Bronchial epithelial cell (primary cell): ENCODE data around the gene MT1F. TPM values are rescaled to one million over a fixed set of nuclear protein-coding genes. Genes with fewer than 3 reads are reported as not detected.

Experiments used
- DNase-seq: peaks from one replicate; pipeline ENCODE4 v3.0.0-alpha.2; 2010; ENCODE audit warnings: low read depth
- FAIRE-seq: peaks from 2 replicates; lab custom pipeline; 2011; peaks lifted over from hg19 to GRCh38; lab: Jason Lieb, UNC
- H3K27me3 ChIP-seq: 2 replicates; pipeline ENCODE4 v1.5.1; 2011; ENCODE audit warnings: low read length; ENCODE audit not compliant: control insufficient read depth, insufficient read depth
- H3K36me3 ChIP-seq: 2 replicates; pipeline ENCODE4 v1.5.1; 2011; ENCODE audit warnings: low read length; ENCODE audit not compliant: control insufficient read depth, insufficient read depth
- H3K4me3 ChIP-seq: 2 replicates; pipeline ENCODE4 v1.5.1; 2011; ENCODE audit warnings: mild to moderate bottlenecking, low read depth, low read length, control low read depth
- total RNA-seq: library from RNA; depleted of rRNA; stranded (reverse); fragments of >200 nt; gene quantifications from 2 replicates; pipeline ENCODE4 v1.2.1, GENCODE V29; 2014
- TF ChIP-seq, protein P1 (sequence below): IDR thresholded peaks from 2 replicates; pipeline ENCODE4 v1.5.1; 2011; ENCODE audit warnings: mild to moderate bottlenecking, moderate library complexity, low read length, control low read depth, inconsistent platforms; ENCODE audit not compliant: insufficient read depth, severe bottlenecking

MT1F gene
- total RNA-seq, 1 donor from 2014 or later, result 1.6 TPM

DNA sequence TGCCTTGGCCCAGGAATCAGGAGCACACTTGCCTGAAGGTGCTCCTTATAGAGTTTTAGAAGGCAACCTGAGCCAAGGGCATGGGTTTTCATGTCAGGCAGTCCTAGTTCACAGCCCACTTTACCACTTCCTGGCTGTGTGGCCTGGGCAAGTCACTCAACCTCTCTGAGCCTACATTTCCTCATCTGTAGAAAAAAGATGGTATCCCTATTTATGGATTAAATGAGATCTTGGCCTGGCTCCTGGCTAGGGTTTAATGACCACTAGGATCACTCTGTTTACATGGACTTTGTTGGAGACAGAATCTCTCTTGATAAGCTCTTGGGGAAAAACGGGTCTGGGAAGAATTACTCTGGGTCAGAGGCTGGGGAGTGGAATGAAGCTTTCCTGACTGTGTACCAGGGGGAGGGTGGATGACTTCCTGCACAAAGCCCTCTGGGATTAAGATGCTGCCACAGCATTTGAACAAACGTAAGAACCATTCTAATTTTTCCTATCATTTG lies 47.1 kb upstream of the MT1F start:
- FAIRE-seq, result no peak
- Histone ChIP-seq H3K4me3 (no peak overlapping the region), H3K27me3 (no peaks in the 10 kb centered on the region), H3K36me3 (no peaks in the 10 kb centered on the region)
- DNase-seq, result peak; percentile 7
- TF ChIP-seq, protein P1, sequence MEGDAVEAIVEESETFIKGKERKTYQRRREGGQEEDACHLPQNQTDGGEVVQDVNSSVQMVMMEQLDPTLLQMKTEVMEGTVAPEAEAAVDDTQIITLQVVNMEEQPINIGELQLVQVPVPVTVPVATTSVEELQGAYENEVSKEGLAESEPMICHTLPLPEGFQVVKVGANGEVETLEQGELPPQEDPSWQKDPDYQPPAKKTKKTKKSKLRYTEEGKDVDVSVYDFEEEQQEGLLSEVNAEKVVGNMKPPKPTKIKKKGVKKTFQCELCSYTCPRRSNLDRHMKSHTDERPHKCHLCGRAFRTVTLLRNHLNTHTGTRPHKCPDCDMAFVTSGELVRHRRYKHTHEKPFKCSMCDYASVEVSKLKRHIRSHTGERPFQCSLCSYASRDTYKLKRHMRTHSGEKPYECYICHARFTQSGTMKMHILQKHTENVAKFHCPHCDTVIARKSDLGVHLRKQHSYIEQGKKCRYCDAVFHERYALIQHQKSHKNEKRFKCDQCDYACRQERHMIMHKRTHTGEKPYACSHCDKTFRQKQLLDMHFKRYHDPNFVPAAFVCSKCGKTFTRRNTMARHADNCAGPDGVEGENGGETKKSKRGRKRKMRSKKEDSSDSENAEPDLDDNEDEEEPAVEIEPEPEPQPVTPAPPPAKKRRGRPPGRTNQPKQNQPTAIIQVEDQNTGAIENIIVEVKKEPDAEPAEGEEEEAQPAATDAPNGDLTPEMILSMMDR, result no peak

DNA sequence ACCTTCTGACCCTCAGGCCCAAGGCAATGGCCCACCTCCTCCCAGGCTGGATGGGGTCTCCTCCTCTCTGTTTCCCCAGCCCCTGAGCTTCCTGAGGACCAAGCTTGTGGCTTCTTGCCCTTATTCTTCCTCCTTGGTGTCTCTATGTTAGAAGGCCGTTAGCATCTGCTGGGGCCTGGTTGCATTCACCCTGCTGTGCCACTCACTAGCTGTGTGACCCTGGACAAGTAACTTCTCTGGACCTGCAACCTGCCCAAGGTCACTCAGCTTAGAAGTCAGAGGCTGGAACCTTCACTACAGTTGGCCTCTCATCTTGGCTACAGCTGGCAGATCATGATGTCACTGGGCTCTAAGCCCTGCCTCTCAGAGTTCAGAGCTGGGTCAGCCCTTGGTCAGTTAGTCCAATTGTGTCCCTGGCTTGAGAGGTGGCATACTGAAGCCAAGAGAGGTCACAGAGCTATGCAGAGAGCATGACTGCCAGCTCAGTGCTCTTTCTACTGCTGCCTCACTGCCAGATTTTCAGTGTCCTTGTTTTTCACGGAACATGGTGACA lies 46.4 kb upstream of the MT1F start:
- Histone ChIP-seq H3K4me3 (no peak overlapping the region), H3K36me3 (no peaks in the 10 kb centered on the region), H3K27me3 (no peaks in the 10 kb centered on the region)
- no peak for FAIRE-seq
- TF ChIP-seq, protein P1, result no peak
- no peak for DNase-seq

DNA sequence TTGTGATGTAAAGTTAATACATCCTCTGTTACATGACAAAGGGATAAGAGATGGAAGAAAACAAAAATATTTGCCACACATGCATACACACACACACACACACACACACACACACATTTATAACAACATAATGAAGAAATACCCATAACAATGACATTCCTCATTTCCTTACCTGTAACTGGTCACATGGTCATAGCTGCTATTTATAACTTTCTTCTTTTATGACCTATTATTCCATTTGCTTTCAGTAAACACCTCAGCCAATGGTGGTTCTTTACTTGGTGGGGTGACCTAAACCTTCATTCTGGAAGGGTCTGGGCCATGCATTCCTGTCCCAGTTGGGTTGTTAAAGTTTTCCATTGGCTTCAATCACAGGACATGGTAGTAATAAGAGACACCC lies 44.1 kb upstream of the MT1F start:
- no peak overlapping the region for H3K4me3 ChIP-seq
- no peaks in the 10 kb centered on the region for H3K36me3 ChIP-seq
- TF ChIP-seq, protein P1, result no peak
- no peaks in the 10 kb centered on the region for H3K27me3 ChIP-seq
- DNase-seq (peak; percentile 76), FAIRE-seq (no peak)

DNA sequence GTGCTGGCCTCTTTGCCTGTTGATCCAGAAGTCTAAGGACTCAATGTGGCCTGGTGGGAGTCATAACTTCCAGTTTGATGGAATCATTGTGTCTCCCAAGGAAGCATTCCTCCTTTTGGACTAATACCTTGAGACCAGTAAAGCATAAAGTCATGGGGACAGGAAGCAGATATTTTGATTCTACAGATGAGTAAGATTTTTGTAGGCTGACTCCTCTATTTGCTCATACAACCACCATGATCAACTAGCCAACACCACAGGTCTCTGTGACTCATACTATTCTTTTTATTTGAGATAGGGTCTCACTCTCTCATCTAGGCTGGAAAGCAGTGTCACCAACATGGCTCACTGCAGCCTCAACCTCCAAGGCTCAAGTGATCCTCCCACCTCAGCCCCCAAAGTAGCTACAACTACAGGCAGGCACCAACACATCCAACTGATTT lies 43.2 kb upstream of the MT1F start:
- no peaks in the 10 kb centered on the region for H3K36me3 ChIP-seq
- TF ChIP-seq, protein P1, result no peak
- FAIRE-seq (no peak), DNase-seq (peak; percentile 92)
- no peak overlapping the region for H3K4me3 ChIP-seq
- no peaks in the 10 kb centered on the region for H3K27me3 ChIP-seq

DNA sequence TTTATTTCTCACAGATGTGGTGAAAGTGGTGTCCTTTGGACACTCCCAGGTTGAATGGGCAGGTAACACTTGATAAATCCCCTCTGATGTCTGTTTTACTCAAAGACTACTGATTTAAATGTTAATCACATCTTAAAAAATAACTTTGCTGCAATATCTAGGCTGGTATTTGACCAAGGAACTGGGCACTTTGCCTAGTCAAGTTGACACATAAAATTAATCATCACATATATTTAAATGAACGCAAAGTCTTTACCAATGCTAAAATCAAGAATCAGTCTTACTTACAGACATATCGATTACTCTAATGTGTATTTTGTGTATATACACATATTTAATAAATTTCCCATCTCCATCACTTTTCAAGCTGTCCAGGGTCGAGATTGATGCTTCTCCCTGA lies 42.4 kb upstream of the MT1F start:
- TF ChIP-seq, protein P1, result no peak
- Histone ChIP-seq H3K4me3 (no peak overlapping the region), H3K36me3 (no peaks in the 10 kb centered on the region), H3K27me3 (no peaks in the 10 kb centered on the region)
- FAIRE-seq (no peak), DNase-seq (peak; percentile 89)
